Nephron progenitor cell (in vitro differentiated cells): ENCODE data around the gene PNKP.

Source experiments
- DNase-seq: peaks from one replicate; pipeline ENCODE4 v3.0.0; 2021
- H3K27ac Mint-ChIP-seq: 2 replicates; pipeline ENCODE4 v1.8.0; 2021; ENCODE audit warnings: mild to moderate bottlenecking, moderate library complexity, mixed read lengths
- H3K27me3 Mint-ChIP-seq: 2 replicates; pipeline ENCODE4 v1.8.0; 2021; ENCODE audit warnings: mild to moderate bottlenecking, low read depth, mixed read lengths; ENCODE audit not compliant: poor library complexity
- H3K36me3 Mint-ChIP-seq: 2 replicates; pipeline ENCODE4 v1.8.0; 2021; ENCODE audit warnings: low read depth, mixed read lengths
- H3K4me1 Mint-ChIP-seq: 2 replicates; pipeline ENCODE4 v1.8.0; 2021; ENCODE audit warnings: mixed read lengths
- H3K4me3 Mint-ChIP-seq: 2 replicates; pipeline ENCODE4 v1.8.0; 2021; ENCODE audit warnings: mild to moderate bottlenecking, moderate library complexity, mixed read lengths
- H3K9me3 Mint-ChIP-seq: 2 replicates; pipeline ENCODE4 v1.8.0; 2021; ENCODE audit warnings: mild to moderate bottlenecking, moderate library complexity, mixed read lengths
- CTCF ChIP-seq: fragments of 200-600 bp; sonication (generic); IDR thresholded peaks from 2 replicates; pipeline ENCODE4 v1.5.0; 2021; ENCODE audit warnings: antibody characterized with exemption

Gene PNKP

GRCh38 chr19:49838885-49839588, 28.3 kb downstream of the PNKP start:
- TF ChIP-seq CTCF, result no peak
- Mint-ChIP-seq H3K36me3 (peaks cover 53% of the 10 kb centered on the region), H3K4me3 (no peak overlapping the region), H3K27me3 (peaks cover 8% of the 10 kb centered on the region), H3K4me1 (peaks cover 20% of the 10 kb centered on the region), H3K9me3 (no peaks in the 10 kb centered on the region), H3K27ac (peak overlapping the region; percentile 59)
- DNase-seq, result no peak

GRCh38 chr19:49837425-49837824, 30.0 kb downstream of the PNKP start:
- H3K27ac Mint-ChIP-seq, result peak overlapping the region; percentile 94
- H3K4me3 Mint-ChIP-seq, result no peak overlapping the region
- H3K4me1 Mint-ChIP-seq, result peaks cover 26% of the 10 kb centered on the region
- no peaks in the 10 kb centered on the region for H3K9me3 Mint-ChIP-seq
- peaks cover 11% of the 10 kb centered on the region for H3K27me3 Mint-ChIP-seq
- TF ChIP-seq CTCF, result no peak
- no peak for DNase-seq
- peaks cover 62% of the 10 kb centered on the region for H3K36me3 Mint-ChIP-seq

- DNase-seq, result no peak
- H3K27ac Mint-ChIP-seq, result no peak overlapping the region
- H3K36me3 Mint-ChIP-seq, result peaks cover 66% of the 10 kb centered on the region
- no peaks in the 10 kb centered on the region for H3K9me3 Mint-ChIP-seq
- H3K4me3 Mint-ChIP-seq, result no peak overlapping the region
- peaks cover 29% of the 10 kb centered on the region for H3K4me1 Mint-ChIP-seq
- TF ChIP-seq CTCF, result no peak
- peaks cover 11% of the 10 kb centered on the region for H3K27me3 Mint-ChIP-seq
Observed at GRCh38 chr19:49837009-49837310, 30.4 kb downstream of the PNKP start.

GRCh38 chr19:49836176-49837008, 31.0 kb downstream of the PNKP start:
- Mint-ChIP-seq H3K27ac (no peak overlapping the region), H3K4me1 (peaks cover 33% of the 10 kb centered on the region), H3K27me3 (peaks cover 11% of the 10 kb centered on the region), H3K9me3 (no peaks in the 10 kb centered on the region), H3K36me3 (peaks cover 66% of the 10 kb centered on the region), H3K4me3 (no peak overlapping the region)
- no peak for DNase-seq
- TF ChIP-seq CTCF, result no peak

GRCh38 chr19:49835562-49835961, 31.8 kb downstream of the PNKP start:
- H3K9me3 Mint-ChIP-seq, result no peaks in the 10 kb centered on the region
- no peak overlapping the region for H3K27ac Mint-ChIP-seq
- H3K4me3 Mint-ChIP-seq, result no peak overlapping the region
- H3K27me3 Mint-ChIP-seq, result peaks cover 11% of the 10 kb centered on the region
- DNase-seq, result no peak
- peaks cover 30% of the 10 kb centered on the region for H3K4me1 Mint-ChIP-seq
- H3K36me3 Mint-ChIP-seq, result peaks cover 60% of the 10 kb centered on the region
- no peak for TF ChIP-seq CTCF

GRCh38 chr19:49833599-49833998, 33.8 kb downstream of the PNKP start:
- Mint-ChIP-seq H3K36me3 (peaks cover 41% of the 10 kb centered on the region), H3K27me3 (peaks cover 11% of the 10 kb centered on the region), H3K27ac (peak overlapping the region; percentile 90), H3K4me3 (no peak overlapping the region), H3K9me3 (no peaks in the 10 kb centered on the region), H3K4me1 (peaks cover 30% of the 10 kb centered on the region)
- TF ChIP-seq CTCF, result no peak
- DNase-seq, result no peak
